ENCODE data around the gene TCF7L2. TPM values are rescaled to one million over a fixed set of nuclear protein-coding genes. Genes with fewer than 3 reads are reported as not detected.

The TCF7L2 gene
- 4.1 and 5.0 TPM in 2 replicates for total RNA-seq
- polyA plus RNA-seq = 3.4 and 4.7 TPM in 2 replicates
- polyA plus RNA-seq (2012) = 12.4 and 15.6 TPM in 2 replicates
- polyA minus RNA-seq (ENCODE audit: low replicate concordance) = 14.9 and 19.3 TPM in 2 replicates

DNA sequence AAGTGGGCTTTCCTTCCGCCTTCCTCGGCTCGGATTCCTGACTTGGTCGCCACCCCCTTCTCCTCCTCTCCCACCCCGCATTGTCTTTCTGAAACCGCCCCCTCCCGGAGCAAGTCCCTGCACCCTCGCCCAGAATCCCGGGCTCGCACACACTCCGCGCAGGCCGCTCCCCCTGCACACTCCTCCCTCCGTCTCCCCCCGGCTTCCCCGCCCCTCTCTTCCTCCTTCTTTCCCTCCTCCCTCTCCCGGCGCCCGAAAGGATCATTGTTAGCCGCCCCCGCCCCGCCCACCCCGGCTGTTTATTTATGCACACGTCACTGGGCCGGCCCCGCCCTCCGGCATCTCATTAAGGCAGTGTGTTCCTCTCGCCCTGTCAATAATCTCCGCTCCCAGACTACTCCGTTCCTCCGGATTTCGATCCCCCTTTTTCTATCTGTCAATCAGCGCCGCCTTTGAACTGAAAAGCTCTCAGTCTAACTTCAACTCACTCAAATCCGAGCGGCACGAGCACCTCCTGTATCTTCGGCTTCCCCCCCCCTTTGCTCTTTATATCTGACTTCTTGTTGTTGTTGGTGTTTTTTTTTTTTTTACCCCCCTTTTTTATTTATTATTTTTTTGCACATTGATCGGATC lies at the start of gene TCF7L2:
TSS of gene TCF7L2 (plus strand) at position 373 of the 633 bp plus-strand sequence. CDS start 510 bp downstream, outside the sequence.
- Histone ChIP-seq H3K4me1 (ENCODE audit: control insufficient read depth, extremely low read depth, insufficient read depth, low read length) (peaks cover 3% of the 10 kb centered on the region), H3K9ac (ENCODE audit: insufficient read depth, low read length) (peak within 1 kb of the TSS; percentile 82), H3K4me3 (replicated peaks in 1 of 4; ENCODE audit: control extremely low read depth in 1 of 4, insufficient read depth in 1 of 4, low read depth in 3 of 4, low read length in 4 of 4) (peak within 1 kb of the TSS; percentile 74 to 93 (median 79)), H3K27ac (ENCODE audit: insufficient read depth, low read length) (peak within 1 kb of the TSS; percentile 91), H3K9me3 (ENCODE audit: control insufficient read depth, insufficient read depth, low read depth, low read length) (no peaks in the 10 kb centered on the region), H3K4me2 (ENCODE audit: extremely low read depth, insufficient read depth, low read length) (peak within 1 kb of the TSS; percentile 75), H3K27me3 (ENCODE audit: control insufficient read depth, insufficient read depth, low read length) (no peaks in the 10 kb centered on the region), H2AFZ (ENCODE audit: low read length) (peak within 1 kb of the TSS; percentile 41), H3K36me3 (ENCODE audit: control insufficient read depth, insufficient read depth, low read length) (no peaks in the 10 kb centered on the region), H3K79me2 (ENCODE audit: control insufficient read depth, insufficient read depth, low read length) (peaks cover 39% of the 10 kb centered on the region), H4K20me1 (ENCODE audit: control insufficient read depth, extremely low read depth, insufficient read depth, low read length) (no peaks in the 10 kb centered on the region)
- TF ChIP-seq, protein P1, sequence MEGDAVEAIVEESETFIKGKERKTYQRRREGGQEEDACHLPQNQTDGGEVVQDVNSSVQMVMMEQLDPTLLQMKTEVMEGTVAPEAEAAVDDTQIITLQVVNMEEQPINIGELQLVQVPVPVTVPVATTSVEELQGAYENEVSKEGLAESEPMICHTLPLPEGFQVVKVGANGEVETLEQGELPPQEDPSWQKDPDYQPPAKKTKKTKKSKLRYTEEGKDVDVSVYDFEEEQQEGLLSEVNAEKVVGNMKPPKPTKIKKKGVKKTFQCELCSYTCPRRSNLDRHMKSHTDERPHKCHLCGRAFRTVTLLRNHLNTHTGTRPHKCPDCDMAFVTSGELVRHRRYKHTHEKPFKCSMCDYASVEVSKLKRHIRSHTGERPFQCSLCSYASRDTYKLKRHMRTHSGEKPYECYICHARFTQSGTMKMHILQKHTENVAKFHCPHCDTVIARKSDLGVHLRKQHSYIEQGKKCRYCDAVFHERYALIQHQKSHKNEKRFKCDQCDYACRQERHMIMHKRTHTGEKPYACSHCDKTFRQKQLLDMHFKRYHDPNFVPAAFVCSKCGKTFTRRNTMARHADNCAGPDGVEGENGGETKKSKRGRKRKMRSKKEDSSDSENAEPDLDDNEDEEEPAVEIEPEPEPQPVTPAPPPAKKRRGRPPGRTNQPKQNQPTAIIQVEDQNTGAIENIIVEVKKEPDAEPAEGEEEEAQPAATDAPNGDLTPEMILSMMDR (conservative IDR thresholded peaks at IDR 0.05 in 1 of 2, IDR thresholded peaks at IDR 0.05 in 1 of 2; ENCODE audit: low read depth in 1 of 2, low read length in 2 of 2) = no peak
- TF ChIP-seq EZH2 (IDR thresholded peaks at IDR 0.05; ENCODE audit: low read length, missing control alignments) = no peak
- DNase-seq (ENCODE audit: low read depth in 2 of 2) = peak; percentile 97

DNA sequence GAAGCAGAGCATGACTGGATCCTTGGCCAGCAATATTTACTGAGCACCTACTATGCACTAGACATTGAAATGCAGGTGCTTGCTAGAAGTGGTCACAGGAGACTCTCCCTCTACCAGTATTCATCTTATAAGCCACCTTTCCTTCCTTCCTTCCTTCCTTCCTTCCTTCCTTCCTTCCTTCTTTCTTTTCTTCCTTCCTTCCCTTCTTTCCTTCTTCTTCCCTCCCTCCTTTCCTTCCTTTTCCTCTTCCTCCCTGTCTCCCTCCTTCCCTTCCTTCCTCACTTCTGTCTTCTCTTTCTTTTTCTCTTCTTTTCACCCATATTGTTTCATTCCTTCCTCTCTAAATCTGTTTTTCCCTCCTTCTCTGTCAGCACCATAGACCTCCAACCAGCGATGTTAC lies 47.3 kb upstream of the TCF7L2 start:
- TF ChIP-seq EZH2 (IDR thresholded peaks at IDR 0.05; ENCODE audit: low read length, missing control alignments) = no peak
- TF ChIP-seq, protein P1 (conservative IDR thresholded peaks at IDR 0.05 in 1 of 2, IDR thresholded peaks at IDR 0.05 in 1 of 2; ENCODE audit: low read depth in 1 of 2, low read length in 2 of 2) = no peak
- Histone ChIP-seq H3K27me3 (ENCODE audit: control insufficient read depth, insufficient read depth, low read length) (no peaks in the 10 kb centered on the region), H3K36me3 (ENCODE audit: control insufficient read depth, insufficient read depth, low read length) (no peaks in the 10 kb centered on the region), H3K9me3 (ENCODE audit: control insufficient read depth, insufficient read depth, low read depth, low read length) (no peaks in the 10 kb centered on the region), H3K27ac (ENCODE audit: insufficient read depth, low read length) (no peak overlapping the region), H3K9ac (ENCODE audit: insufficient read depth, low read length) (no peak overlapping the region), H3K79me2 (ENCODE audit: control insufficient read depth, insufficient read depth, low read length) (no peaks in the 10 kb centered on the region), H3K4me3 (replicated peaks in 1 of 4; ENCODE audit: control extremely low read depth in 1 of 4, insufficient read depth in 1 of 4, low read depth in 3 of 4, low read length in 4 of 4) (no peak overlapping the region), H3K4me1 (ENCODE audit: control insufficient read depth, extremely low read depth, insufficient read depth, low read length) (no peaks in the 10 kb centered on the region), H4K20me1 (ENCODE audit: control insufficient read depth, extremely low read depth, insufficient read depth, low read length) (no peaks in the 10 kb centered on the region), H3K4me2 (ENCODE audit: extremely low read depth, insufficient read depth, low read length) (no peak overlapping the region), H2AFZ (ENCODE audit: low read length) (no peak overlapping the region)
- no peak for DNase-seq (ENCODE audit: low read depth in 2 of 2)

DNA sequence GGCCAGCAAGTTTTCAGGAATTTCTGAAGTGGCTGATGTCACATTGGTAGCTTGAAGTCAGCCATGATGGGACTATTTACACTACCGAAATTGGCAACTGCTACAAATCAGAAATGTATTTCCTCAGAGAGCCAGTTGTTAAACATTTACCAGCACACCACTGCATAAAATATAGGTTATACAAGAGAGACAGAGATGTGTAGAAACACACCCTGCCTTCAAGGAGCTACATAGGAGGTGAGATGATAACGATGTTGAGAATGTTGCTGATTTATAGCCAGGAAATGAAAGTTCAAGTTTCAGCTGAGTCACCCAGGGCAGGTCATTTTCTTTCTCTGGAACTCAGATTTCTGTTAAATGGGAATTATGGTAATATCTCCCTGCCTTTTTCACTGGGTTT lies 46.0 kb upstream of the TCF7L2 start:
- Histone ChIP-seq H3K27ac (ENCODE audit: insufficient read depth, low read length) (no peak overlapping the region), H3K4me1 (ENCODE audit: control insufficient read depth, extremely low read depth, insufficient read depth, low read length) (no peaks in the 10 kb centered on the region), H3K9me3 (ENCODE audit: control insufficient read depth, insufficient read depth, low read depth, low read length) (no peaks in the 10 kb centered on the region), H3K36me3 (ENCODE audit: control insufficient read depth, insufficient read depth, low read length) (no peaks in the 10 kb centered on the region), H4K20me1 (ENCODE audit: control insufficient read depth, extremely low read depth, insufficient read depth, low read length) (no peaks in the 10 kb centered on the region), H3K9ac (ENCODE audit: insufficient read depth, low read length) (no peak overlapping the region), H3K4me3 (replicated peaks in 1 of 4; ENCODE audit: control extremely low read depth in 1 of 4, insufficient read depth in 1 of 4, low read depth in 3 of 4, low read length in 4 of 4) (no peak overlapping the region), H3K4me2 (ENCODE audit: extremely low read depth, insufficient read depth, low read length) (no peak overlapping the region), H2AFZ (ENCODE audit: low read length) (no peak overlapping the region), H3K79me2 (ENCODE audit: control insufficient read depth, insufficient read depth, low read length) (no peaks in the 10 kb centered on the region), H3K27me3 (ENCODE audit: control insufficient read depth, insufficient read depth, low read length) (no peaks in the 10 kb centered on the region)
- TF ChIP-seq, protein P1 (conservative IDR thresholded peaks at IDR 0.05 in 1 of 2, IDR thresholded peaks at IDR 0.05 in 1 of 2; ENCODE audit: low read depth in 1 of 2, low read length in 2 of 2) = no peak
- no peak for TF ChIP-seq EZH2 (IDR thresholded peaks at IDR 0.05; ENCODE audit: low read length, missing control alignments)
- DNase-seq (ENCODE audit: low read depth in 2 of 2) = peak in 1 of 2 donors; percentile 61
